ENCODE results near the gene MAP3K21. TPM values are rescaled to one million over a fixed set of nuclear protein-coding genes. Genes with fewer than 3 reads are reported as not detected.

MAP3K21 gene
- total and polyA plus RNA-seq, 10 donors: 0.38 to 4.6 (median 1.1) TPM

- no peak overlapping the region for H3K4me3 ChIP-seq
- WGBS, 5 donors: 95 to 98% (median 96%) methylated on average over 2 of the region's 2 CpGs
Measured at GRCh38 chr1:233338102-233338501, 10.6 kb downstream of the MAP3K21 start.

GRCh38 chr1:233340031-233340555, 12.6 kb downstream of the MAP3K21 start:
- Histone ChIP-seq H3K27me3 (replicated peaks in 1 of 7) (peaks cover 0 to 18% (median 0%) of the 10 kb centered on the region in 7 donors), H3K4me3 (no peak overlapping the region), H3K36me3 (no peaks in the 10 kb centered on the region), H3K9me3 (no peaks in the 10 kb centered on the region), H3K27ac (no peak overlapping the region), H3K4me1 (no peaks in the 10 kb centered on the region)
- DNase-seq: no peak
- WGBS, 5 donors: 77 to 96% (median 77%) methylated on average over 3 of the region's 3 CpGs
- TF ChIP-seq CTCF (IDR thresholded peaks at IDR 0.05 in 8 of 11, conservative IDR thresholded peaks at IDR 0.05 in 3 of 11): no peak
- TF ChIP-seq POLR2AphosphoS5 (IDR thresholded peaks at IDR 0.05): no peak
- TF ChIP-seq POLR2A (IDR thresholded peaks at IDR 0.05): no peak
- intact Hi-C loops (cut with DNase I; ENCODE audit: low total_unique reads): no loop called here

More at GRCh38 chr1:233338102-233338501, 10.6 kb downstream of the MAP3K21 start:
- no peak overlapping the region for H3K27ac ChIP-seq
- no peaks in the 10 kb centered on the region for H3K36me3 ChIP-seq
- DNase-seq: no peak
- H3K27me3 ChIP-seq (replicated peaks in 1 of 7): peaks cover 0 to 18% (median 0%) of the 10 kb centered on the region in 7 donors
- TF ChIP-seq POLR2A (IDR thresholded peaks at IDR 0.05) (no peak), CTCF (IDR thresholded peaks at IDR 0.05 in 8 of 11, conservative IDR thresholded peaks at IDR 0.05 in 3 of 11) (no peak), POLR2AphosphoS5 (IDR thresholded peaks at IDR 0.05) (no peak)
- no peaks in the 10 kb centered on the region for H3K4me1 ChIP-seq
- H3K9me3 ChIP-seq: no peaks in the 10 kb centered on the region
- intact Hi-C loops (cut with DNase I; ENCODE audit: low total_unique reads): no loop called here

- WGBS, 5 donors: 53 to 71% (median 55%) methylated on average over 4 of the region's 4 CpGs
Measured at GRCh38 chr1:233340966-233341516, 13.5 kb downstream of the MAP3K21 start.

More at GRCh38 chr1:233340966-233341516, 13.5 kb downstream of the MAP3K21 start:
- Histone ChIP-seq H3K36me3 (no peaks in the 10 kb centered on the region), H3K27ac (no peak overlapping the region), H3K9me3 (no peaks in the 10 kb centered on the region), H3K4me3 (no peak overlapping the region), H3K27me3 (replicated peaks in 1 of 7) (peaks cover 0 to 11% (median 0%) of the 10 kb centered on the region in 7 donors), H3K4me1 (no peaks in the 10 kb centered on the region)
- TF ChIP-seq POLR2AphosphoS5 (IDR thresholded peaks at IDR 0.05) (no peak), CTCF (IDR thresholded peaks at IDR 0.05 in 8 of 11, conservative IDR thresholded peaks at IDR 0.05 in 3 of 11) (no peak), POLR2A (IDR thresholded peaks at IDR 0.05) (no peak)
- intact Hi-C loops (cut with DNase I; ENCODE audit: low total_unique reads): no loop called here
- DNase-seq: no peak

Measured in spleen (tissue), 11 donors.